ENCODE measurements around the gene C5orf58.
A peak's percentile ranks its signal among the peaks of the same experiment; 100 is the strongest.

C5orf58 gene, protein sequence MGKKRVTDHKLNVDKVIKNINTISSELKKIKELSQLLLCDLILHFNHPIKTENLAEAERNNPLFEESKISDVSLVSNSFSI

DNA sequence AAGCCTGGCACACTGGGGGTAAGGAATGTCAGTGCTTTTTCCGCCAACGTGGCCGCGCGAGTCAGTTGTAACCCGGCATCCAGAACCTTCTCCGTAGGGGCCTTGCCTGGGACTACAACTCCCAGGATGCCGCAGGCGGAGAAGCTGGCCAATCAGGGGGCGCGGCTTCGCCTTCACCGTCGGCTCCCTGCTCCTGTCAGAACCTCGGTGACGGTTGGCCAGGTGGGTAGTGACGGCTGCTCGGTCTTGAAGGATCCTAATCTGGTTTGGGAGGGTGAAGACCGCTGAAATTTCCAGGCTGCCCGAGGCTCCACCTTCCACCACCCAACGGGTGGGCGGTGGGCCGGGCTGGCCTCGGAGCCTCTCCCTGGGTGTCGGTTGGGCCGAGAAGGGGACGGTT is at the start of gene C5orf58:
C5orf58 (plus strand) TSS at position 200 of the 400 bp plus-strand sequence. CDS start 1,992 bp downstream, outside the sequence.
- no peak for ATAC-seq
- TF ChIP-seq ZFP30 (CRISPR knock-in tag; IDR thresholded peaks at IDR 0.05) (no peak), ARNTL (CRISPR knock-in tag; IDR thresholded peaks at IDR 0.05; ENCODE audit: borderline replicate concordance, low read depth) (no peak), PPARA (CRISPR knock-in tag; IDR thresholded peaks at IDR 0.05; ENCODE audit: borderline replicate concordance) (no peak), ESRRG (CRISPR knock-in tag; IDR thresholded peaks at IDR 0.05) (no peak), ZNF8 (CRISPR knock-in tag; IDR thresholded peaks at IDR 0.05) (no peak), TCF4 (CRISPR knock-in tag; IDR thresholded peaks at IDR 0.05; ENCODE audit: borderline replicate concordance) (no peak), ISL1 (CRISPR knock-in tag; IDR thresholded peaks at IDR 0.05) (no peak), OSR1 (CRISPR knock-in tag; IDR thresholded peaks at IDR 0.05) (no peak), SNAI2 (CRISPR knock-in tag; IDR thresholded peaks at IDR 0.05) (no peak), TSHZ2 (CRISPR knock-in tag; IDR thresholded peaks at IDR 0.05) (no peak), GLIS3 (CRISPR knock-in tag; IDR thresholded peaks at IDR 0.05) (no peak), CSRNP3 (CRISPR knock-in tag; IDR thresholded peaks at IDR 0.05) (no peak), ZC3H10 (CRISPR knock-in tag; IDR thresholded peaks at IDR 0.05) (no peak), ZFP3 (CRISPR knock-in tag; IDR thresholded peaks at IDR 0.05) (no peak), BACH2 (CRISPR knock-in tag; IDR thresholded peaks at IDR 0.05; ENCODE audit: borderline replicate concordance) (no peak), ZNF70 (CRISPR knock-in tag; IDR thresholded peaks at IDR 0.05) (no peak)
- TF ChIP-seq, protein P1, sequence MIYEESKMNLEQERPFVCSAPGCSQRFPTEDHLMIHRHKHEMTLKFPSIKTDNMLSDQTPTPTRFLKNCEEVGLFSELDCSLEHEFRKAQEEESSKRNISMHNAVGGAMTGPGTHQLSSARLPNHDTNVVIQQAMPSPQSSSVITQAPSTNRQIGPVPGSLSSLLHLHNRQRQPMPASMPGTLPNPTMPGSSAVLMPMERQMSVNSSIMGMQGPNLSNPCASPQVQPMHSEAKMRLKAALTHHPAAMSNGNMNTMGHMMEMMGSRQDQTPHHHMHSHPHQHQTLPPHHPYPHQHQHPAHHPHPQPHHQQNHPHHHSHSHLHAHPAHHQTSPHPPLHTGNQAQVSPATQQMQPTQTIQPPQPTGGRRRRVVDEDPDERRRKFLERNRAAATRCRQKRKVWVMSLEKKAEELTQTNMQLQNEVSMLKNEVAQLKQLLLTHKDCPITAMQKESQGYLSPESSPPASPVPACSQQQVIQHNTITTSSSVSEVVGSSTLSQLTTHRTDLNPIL (CRISPR knock-in tag; IDR thresholded peaks at IDR 0.05; ENCODE audit: low read depth) = no peak
- TF ChIP-seq, protein P2, sequence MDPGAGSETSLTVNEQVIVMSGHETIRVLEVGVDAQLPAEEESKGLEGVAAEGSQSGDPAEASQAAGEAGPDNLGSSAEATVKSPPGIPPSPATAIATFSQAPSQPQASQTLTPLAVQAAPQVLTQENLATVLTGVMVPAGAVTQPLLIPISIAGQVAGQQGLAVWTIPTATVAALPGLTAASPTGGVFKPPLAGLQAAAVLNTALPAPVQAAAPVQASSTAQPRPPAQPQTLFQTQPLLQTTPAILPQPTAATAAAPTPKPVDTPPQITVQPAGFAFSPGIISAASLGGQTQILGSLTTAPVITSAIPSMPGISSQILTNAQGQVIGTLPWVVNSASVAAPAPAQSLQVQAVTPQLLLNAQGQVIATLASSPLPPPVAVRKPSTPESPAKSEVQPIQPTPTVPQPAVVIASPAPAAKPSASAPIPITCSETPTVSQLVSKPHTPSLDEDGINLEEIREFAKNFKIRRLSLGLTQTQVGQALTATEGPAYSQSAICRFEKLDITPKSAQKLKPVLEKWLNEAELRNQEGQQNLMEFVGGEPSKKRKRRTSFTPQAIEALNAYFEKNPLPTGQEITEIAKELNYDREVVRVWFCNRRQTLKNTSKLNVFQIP (CRISPR knock-in tag; IDR thresholded peaks at IDR 0.05; ENCODE audit: borderline replicate concordance, low read depth) = no peak
- TF ChIP-seq, protein P3, sequence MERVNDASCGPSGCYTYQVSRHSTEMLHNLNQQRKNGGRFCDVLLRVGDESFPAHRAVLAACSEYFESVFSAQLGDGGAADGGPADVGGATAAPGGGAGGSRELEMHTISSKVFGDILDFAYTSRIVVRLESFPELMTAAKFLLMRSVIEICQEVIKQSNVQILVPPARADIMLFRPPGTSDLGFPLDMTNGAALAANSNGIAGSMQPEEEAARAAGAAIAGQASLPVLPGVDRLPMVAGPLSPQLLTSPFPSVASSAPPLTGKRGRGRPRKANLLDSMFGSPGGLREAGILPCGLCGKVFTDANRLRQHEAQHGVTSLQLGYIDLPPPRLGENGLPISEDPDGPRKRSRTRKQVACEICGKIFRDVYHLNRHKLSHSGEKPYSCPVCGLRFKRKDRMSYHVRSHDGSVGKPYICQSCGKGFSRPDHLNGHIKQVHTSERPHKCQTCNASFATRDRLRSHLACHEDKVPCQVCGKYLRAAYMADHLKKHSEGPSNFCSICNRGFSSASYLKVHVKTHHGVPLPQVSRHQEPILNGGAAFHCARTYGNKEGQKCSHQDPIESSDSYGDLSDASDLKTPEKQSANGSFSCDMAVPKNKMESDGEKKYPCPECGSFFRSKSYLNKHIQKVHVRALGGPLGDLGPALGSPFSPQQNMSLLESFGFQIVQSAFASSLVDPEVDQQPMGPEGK (CRISPR knock-in tag; IDR thresholded peaks at IDR 0.05; ENCODE audit: borderline replicate concordance) = no peak

DNA sequence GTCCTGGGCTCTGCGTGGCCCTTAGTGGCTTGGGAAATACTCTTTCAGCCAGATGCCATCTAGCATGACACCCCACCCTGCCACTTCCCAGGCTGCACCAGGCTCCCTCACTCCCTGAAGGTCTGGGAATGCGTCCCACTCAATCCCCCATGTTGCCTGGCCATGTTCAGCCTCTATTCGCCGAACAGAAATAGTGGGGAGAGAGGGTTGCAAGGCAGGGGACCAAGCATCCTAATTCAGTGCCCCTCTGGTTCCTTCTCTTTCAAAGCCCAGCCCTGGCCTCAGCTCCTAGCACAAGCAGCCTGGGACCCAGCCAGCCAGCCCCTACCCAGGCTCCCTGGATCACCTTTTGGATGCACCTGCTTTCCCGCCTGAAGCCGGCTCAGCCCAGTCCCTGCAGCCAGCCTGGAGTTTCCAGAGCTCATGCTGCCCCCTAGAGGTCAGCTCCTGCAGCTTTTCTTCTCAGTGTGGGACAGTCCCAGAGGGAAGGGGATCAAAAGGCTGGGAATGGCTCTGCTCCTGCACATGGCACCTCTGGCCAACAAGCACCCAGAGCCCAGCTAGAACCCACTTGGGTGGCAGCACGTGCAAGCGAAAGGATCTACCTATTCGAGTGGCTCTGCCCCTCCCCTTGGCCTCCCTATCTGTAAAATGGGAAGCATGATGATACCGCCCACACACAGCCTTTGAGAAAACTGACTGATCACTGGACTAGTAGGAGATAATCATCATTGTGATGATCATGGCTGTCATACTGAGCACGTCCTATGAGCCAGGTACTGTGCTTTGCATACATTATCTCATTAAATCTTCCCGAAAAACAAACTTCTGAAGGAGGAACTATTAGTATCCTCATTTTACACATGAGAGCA is 48.7 kb upstream of the C5orf58 start:
- ATAC-seq = peak; percentile 98
- TF ChIP-seq RARB (CRISPR knock-in tag; IDR thresholded peaks at IDR 0.05) (no peak), TSHZ2 (CRISPR knock-in tag; IDR thresholded peaks at IDR 0.05) (no peak), PPARA (CRISPR knock-in tag; IDR thresholded peaks at IDR 0.05; ENCODE audit: borderline replicate concordance) (no peak), TCF4 (CRISPR knock-in tag; IDR thresholded peaks at IDR 0.05; ENCODE audit: borderline replicate concordance) (no peak), ZNF565 (CRISPR knock-in tag; conservative IDR thresholded peaks at IDR 0.05; ENCODE audit: low read depth) (no peak), ESRRG (CRISPR knock-in tag; IDR thresholded peaks at IDR 0.05) (no peak), CSRNP3 (CRISPR knock-in tag; IDR thresholded peaks at IDR 0.05) (no peak), TOX (CRISPR knock-in tag; IDR thresholded peaks at IDR 0.05; ENCODE audit: borderline replicate concordance) (no peak), ZFP30 (CRISPR knock-in tag; IDR thresholded peaks at IDR 0.05) (no peak), ZFP3 (CRISPR knock-in tag; IDR thresholded peaks at IDR 0.05) (no peak), SNAI2 (CRISPR knock-in tag; IDR thresholded peaks at IDR 0.05) (no peak)
- TF ChIP-seq, protein P2 (CRISPR knock-in tag; IDR thresholded peaks at IDR 0.05; ENCODE audit: borderline replicate concordance, low read depth) = no peak
